Heart right ventricle (tissue), 16 donors: ENCODE measurements around the gene WFDC8. TPM values are rescaled to one million over a fixed set of nuclear protein-coding genes. Genes with fewer than 3 reads are reported as not detected.

Experiments
- ATAC-seq, 8 donors: fragments of 200-7000 bp; cut with Tn5 transposase; one replicate each; pipeline ENCODE4 v1.9.1; 2020; ENCODE audit warnings: mild to moderate bottlenecking in 8 of 8, moderate library complexity in 8 of 8, moderate number of reproducible peaks in 1 of 8
- DNase-seq, 2 donors: peaks; one replicate each; pipeline ENCODE4 v3.0.0-alpha.2; 2020
- H3K27ac ChIP-seq, 10 donors: fragments of 200-600 bp; sonication (generic) in 2 of 10; one replicate each; pipeline versions ENCODE4 v1.5.0 to v1.8.0; 2020 to 2022; ENCODE audit warnings: mild to moderate bottlenecking in 3 of 10
- H3K27me3 ChIP-seq, 7 donors: fragments of 200-600 bp; one replicate each; pipeline ENCODE4 v1.8.0; 2021 to 2022; ENCODE audit warnings: mild to moderate bottlenecking in 2 of 7
- H3K36me3 ChIP-seq, 9 donors: fragments of 200-600 bp; sonication (generic) in 1 of 9; one replicate each; pipeline versions ENCODE4 v1.5.0 to v1.8.0; 2020 to 2022; ENCODE audit warnings: mild to moderate bottlenecking in 2 of 9
- H3K4me1 ChIP-seq, 9 donors: fragments of 200-600 bp; sonication (generic) in 1 of 9; one replicate each; pipeline versions ENCODE4 v1.5.0 to v1.8.0; 2020 to 2022; ENCODE audit warnings: mild to moderate bottlenecking in 4 of 9
- H3K4me3 ChIP-seq, 10 donors: fragments of 200-600 bp; sonication (generic) in 2 of 10; one replicate each; pipeline versions ENCODE4 v1.5.0 to v1.8.0; 2020 to 2022; ENCODE audit warnings: mild to moderate bottlenecking in 7 of 10, moderate library complexity in 2 of 10
- H3K9me3 ChIP-seq, 11 donors: fragments of 200-600 bp in 10 of 11; sonication (generic) in 2 of 11; one replicate each; pipeline versions ENCODE4 v1.5.0 to v1.8.0; 2013 to 2022; ENCODE audit warnings: mild to moderate bottlenecking in 2 of 11, control low read depth in 1 of 11, moderate library complexity in 1 of 11
- WGBS, 2 donors: extraction: QIAGEN DNeasy Blood & Tissue Kit; methylation state at CpG; one replicate each; pipeline ENCODE4 v1.1.7; 2013; ENCODE audit warnings: inconsistent platforms in 1 of 2; 5-methylcytosine and 5-hydroxymethylcytosine counted together
- intact Hi-C, 10 donors: fragments of 100-400 bp; cut with DNase I; formaldehyde crosslinking; loops; one replicate each; pipeline versions ENCODE4 v1.11.1 to v1.14.2; 2022
- polyA plus RNA-seq, 2 donors: library from polyadenylated mRNA; stranded (reverse); fragments of 200-250 nt; gene quantifications; one replicate each; pipeline ENCODE4 v1.2.3, GENCODE V29; 2013
- total RNA-seq, 10 donors: library from RNA; stranded (reverse); fragmentation: NEBNext Ultra II Directional in 3 of 10; extraction: Animal tissue kit (Norgen Biotek cat#: 25700) in 3 of 10; gene quantifications; one replicate each; pipeline versions ENCODE4 v1.2.1 to v1.2.4, GENCODE V29; 2021 to 2023
- TF ChIP-seq, protein P1 (sequence below), 9 donors: fragments of 200-600 bp; sonication (generic) in 2 of 9; IDR thresholded peaks; one replicate each; pipeline versions ENCODE4 v1.5.0 to v1.8.0; 2021 to 2022; ENCODE audit warnings: antibody characterized with exemption in 9 of 9, mild to moderate bottlenecking in 5 of 9, moderate library complexity in 1 of 9
- donor health status: Arrhythmogenic right ventricular cardiomyopathy.
- donor health status: ischemic (EF 13 %, LVEDD 7.1; RV severe dilation, severe dysfunction).
- donor health status: healthy with polysubstance abuse.
- donor health status: DM: no; HTN: yes; CAD: no.
- donor health status: DM: no; HTN: no; CAD: no.
- donor health status: ischemic (EF 25% LVEDD 6.9; RV normal size, moderate dysfunction).
- donor health status: ischemic (EF 25% LVEDD 5.7; RV mildly dilated, moderate dysfunction).
- donor health status: healthy.
- donor health status: DM: yes; HTN: yes; CAD: no.
- donor health status: Ischemic cardiomyopathy.
- donor health status: ischemic (EF 35%, LVEDD 5.7; RV mildly dilated, moderate dysfunction).
- donor health status: nonischemic (EF 11% LVEDD 7.7; RV severe dilation, severe dysfunction).
- donor health status: DM: yes; HTN: yes; CAD: no.
- donor health status: PGD.
- donor health status: ischemic (EF 29% LVEDD 5.4; RV normal size, mild dysfunction).
- donor health status: nonischemic (EF 23%, LVEDD 6.1; RV moderate dilation, normal function).

Gene WFDC8
- total and polyA plus RNA-seq, 12 donors: not detected

DNA sequence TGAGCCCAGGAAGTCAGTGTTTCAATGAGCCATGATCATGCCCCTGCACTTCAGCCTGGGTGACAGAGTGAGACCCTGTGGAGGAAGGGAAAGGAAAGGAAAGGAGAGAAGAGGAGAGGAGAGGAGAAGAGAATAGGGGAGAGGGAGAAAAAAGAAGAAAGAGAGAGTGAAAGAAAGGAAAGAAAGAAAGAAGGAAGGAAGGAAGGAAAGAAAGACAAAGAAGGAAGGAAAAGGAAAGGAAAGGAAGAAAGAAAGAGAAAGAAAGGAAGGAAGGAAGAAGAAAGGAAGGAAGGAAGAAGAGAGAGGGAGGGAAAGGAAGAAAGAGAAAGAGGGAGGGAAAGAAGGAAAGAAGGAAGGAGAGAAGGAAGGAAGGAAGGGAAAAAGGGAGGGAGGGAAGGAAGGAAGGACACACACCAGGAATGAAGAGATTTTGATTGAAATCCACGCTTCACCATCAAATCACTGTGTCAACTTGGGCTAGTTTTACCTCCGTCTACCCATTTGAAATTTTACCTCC is 14.3 kb downstream of the WFDC8 start:
- no peak for ATAC-seq
- TF ChIP-seq, protein P1, sequence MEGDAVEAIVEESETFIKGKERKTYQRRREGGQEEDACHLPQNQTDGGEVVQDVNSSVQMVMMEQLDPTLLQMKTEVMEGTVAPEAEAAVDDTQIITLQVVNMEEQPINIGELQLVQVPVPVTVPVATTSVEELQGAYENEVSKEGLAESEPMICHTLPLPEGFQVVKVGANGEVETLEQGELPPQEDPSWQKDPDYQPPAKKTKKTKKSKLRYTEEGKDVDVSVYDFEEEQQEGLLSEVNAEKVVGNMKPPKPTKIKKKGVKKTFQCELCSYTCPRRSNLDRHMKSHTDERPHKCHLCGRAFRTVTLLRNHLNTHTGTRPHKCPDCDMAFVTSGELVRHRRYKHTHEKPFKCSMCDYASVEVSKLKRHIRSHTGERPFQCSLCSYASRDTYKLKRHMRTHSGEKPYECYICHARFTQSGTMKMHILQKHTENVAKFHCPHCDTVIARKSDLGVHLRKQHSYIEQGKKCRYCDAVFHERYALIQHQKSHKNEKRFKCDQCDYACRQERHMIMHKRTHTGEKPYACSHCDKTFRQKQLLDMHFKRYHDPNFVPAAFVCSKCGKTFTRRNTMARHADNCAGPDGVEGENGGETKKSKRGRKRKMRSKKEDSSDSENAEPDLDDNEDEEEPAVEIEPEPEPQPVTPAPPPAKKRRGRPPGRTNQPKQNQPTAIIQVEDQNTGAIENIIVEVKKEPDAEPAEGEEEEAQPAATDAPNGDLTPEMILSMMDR (IDR thresholded peaks at IDR 0.05): no peak
- intact Hi-C loops: no loop called here
- 85 to 89% methylated on average over 2 of the region's 2 CpGs for WGBS, 2 donors
- Histone ChIP-seq H3K9me3 (peaks cover 0 to 4% (median 0%) of the 10 kb centered on the region in 11 donors), H3K4me3 (no peak overlapping the region), H3K36me3 (no peaks in the 10 kb centered on the region), H3K4me1 (no peaks in the 10 kb centered on the region), H3K27ac (no peak overlapping the region), H3K27me3 (peaks cover 0 to 31% (median 23%) of the 10 kb centered on the region in 7 donors)
- DNase-seq: no peak

DNA sequence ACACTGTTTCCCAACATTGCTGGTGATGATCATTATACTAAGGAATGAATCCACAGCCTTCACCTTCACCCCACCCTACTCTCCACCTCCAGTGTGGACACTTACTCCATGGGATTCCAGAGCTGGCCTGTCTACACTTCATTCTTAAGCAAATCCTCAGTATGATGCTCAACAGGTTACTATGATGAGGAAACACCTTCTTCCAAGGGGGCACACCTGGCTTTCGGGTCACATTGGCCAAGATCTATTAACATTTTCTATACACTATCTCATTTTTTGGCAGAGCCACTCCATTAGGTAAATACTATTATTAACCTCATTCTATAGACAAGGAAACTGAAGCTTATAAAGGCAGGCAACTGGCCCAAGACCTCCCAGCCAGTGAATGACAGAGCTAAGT is 23.9 kb downstream of the WFDC8 start:
- DNase-seq (no peak), ATAC-seq (no peak)
- TF ChIP-seq, protein P1 (IDR thresholded peaks at IDR 0.05): no peak
- Histone ChIP-seq H3K9me3 (peaks cover 0 to 8% (median 0%) of the 10 kb centered on the region in 11 donors), H3K4me3 (no peak overlapping the region), H3K27ac (no peak overlapping the region), H3K36me3 (no peaks in the 10 kb centered on the region), H3K4me1 (no peaks in the 10 kb centered on the region), H3K27me3 (peaks cover 0 to 13% (median 10%) of the 10 kb centered on the region in 7 donors)
- WGBS, 2 donors: 70 to 86% methylated on average over 1 of the region's 1 CpG
- intact Hi-C loops: loop anchor here in 1 of 10 donors (10.0 kb wide), 1 partner anchor 890 kb away; no protein-coding TSS in a partner anchor

DNA sequence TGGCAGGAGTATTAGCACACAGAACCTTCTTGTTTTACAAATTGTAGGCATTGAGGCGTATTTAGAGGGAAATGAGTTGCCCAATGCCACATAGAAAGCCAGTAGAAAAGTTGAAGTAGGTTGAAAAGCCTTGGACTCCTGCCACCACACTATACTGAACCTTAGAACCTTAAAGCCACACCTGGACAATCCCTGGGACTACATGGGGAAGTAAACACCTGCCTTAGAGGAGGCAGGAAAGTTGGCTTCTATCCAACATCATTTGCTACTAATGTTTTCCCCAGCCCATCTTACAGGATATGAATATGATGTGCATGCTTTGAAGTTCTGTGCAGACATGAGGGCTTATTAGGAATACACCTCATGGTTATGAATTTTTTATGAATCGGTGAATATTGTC is 26.6 kb downstream of the WFDC8 start:
- WGBS, 2 donors: 70 to 76% methylated on average over 2 of the region's 2 CpGs
- H3K4me3 ChIP-seq: no peak overlapping the region
- H3K27ac ChIP-seq: no peak overlapping the region
- ATAC-seq: no peak
- no peaks in the 10 kb centered on the region for H3K4me1 ChIP-seq
- intact Hi-C loops: loop anchor here in 1 of 10 donors (10.0 kb wide), 1 partner anchor 892 kb away; no protein-coding TSS in a partner anchor
- peaks cover 0 to 8% (median 0%) of the 10 kb centered on the region in 11 donors for H3K9me3 ChIP-seq
- peaks cover 0 to 25% (median 5%) of the 10 kb centered on the region in 7 donors for H3K27me3 ChIP-seq
- no peaks in the 10 kb centered on the region for H3K36me3 ChIP-seq
- no peak for DNase-seq
- TF ChIP-seq, protein P1 (IDR thresholded peaks at IDR 0.05): no peak

DNA sequence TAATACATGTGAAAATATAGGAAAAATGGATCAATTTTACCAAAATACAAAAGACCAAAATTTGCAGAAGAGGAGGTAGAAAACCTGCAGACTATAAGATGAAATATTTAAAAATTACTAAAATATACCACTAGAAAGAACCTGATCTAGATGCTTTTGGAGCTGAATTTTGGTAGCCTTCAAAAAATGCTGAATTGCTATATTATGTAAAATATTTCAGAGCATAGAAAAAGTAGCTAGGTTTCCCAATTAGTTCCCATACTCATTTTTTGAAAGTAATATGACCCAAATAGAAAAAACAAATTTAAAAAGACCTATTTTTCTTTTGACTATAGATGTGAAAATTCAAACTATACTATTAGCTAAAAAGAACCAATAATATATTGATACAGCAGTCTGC is 28.3 kb downstream of the WFDC8 start:
- Histone ChIP-seq H3K4me3 (no peak overlapping the region), H3K27ac (no peak overlapping the region), H3K4me1 (no peaks in the 10 kb centered on the region), H3K27me3 (peaks cover 0 to 39% (median 14%) of the 10 kb centered on the region in 7 donors), H3K9me3 (peaks cover 0 to 8% (median 0%) of the 10 kb centered on the region in 11 donors), H3K36me3 (no peaks in the 10 kb centered on the region)
- DNase-seq: no peak
- intact Hi-C loops: loop anchor here in 1 of 10 donors (10.0 kb wide), 1 partner anchor 894 kb away; no protein-coding TSS in a partner anchor
- ATAC-seq: no peak
- TF ChIP-seq, protein P1 (IDR thresholded peaks at IDR 0.05): no peak
